Activated naive CD8-positive, alpha-beta T cell (primary cell): Measurements from ENCODE around the gene DTHD1.
A peak's percentile ranks its signal among the peaks of the same experiment; 100 is the strongest.

Experiments
- H3K27ac Mint-ChIP-seq: one replicate; pipeline ENCODE4 v1.8.0; 2021; ENCODE audit warnings: mixed read lengths
- H3K27me3 Mint-ChIP-seq: one replicate; pipeline ENCODE4 v1.8.0; 2021; ENCODE audit warnings: mixed read lengths
- H3K36me3 Mint-ChIP-seq: one replicate; pipeline ENCODE4 v1.8.0; 2021; ENCODE audit warnings: mixed read lengths
- H3K4me1 Mint-ChIP-seq: one replicate; pipeline ENCODE4 v1.8.0; 2021; ENCODE audit warnings: low read depth, mixed read lengths
- H3K4me3 Mint-ChIP-seq: one replicate; pipeline ENCODE4 v1.8.0; 2021; ENCODE audit warnings: mild to moderate bottlenecking, mixed read lengths
- H3K9me3 Mint-ChIP-seq: one replicate; pipeline ENCODE4 v1.8.0; 2021; ENCODE audit warnings: low read depth, mixed read lengths

The DTHD1 gene

DNA sequence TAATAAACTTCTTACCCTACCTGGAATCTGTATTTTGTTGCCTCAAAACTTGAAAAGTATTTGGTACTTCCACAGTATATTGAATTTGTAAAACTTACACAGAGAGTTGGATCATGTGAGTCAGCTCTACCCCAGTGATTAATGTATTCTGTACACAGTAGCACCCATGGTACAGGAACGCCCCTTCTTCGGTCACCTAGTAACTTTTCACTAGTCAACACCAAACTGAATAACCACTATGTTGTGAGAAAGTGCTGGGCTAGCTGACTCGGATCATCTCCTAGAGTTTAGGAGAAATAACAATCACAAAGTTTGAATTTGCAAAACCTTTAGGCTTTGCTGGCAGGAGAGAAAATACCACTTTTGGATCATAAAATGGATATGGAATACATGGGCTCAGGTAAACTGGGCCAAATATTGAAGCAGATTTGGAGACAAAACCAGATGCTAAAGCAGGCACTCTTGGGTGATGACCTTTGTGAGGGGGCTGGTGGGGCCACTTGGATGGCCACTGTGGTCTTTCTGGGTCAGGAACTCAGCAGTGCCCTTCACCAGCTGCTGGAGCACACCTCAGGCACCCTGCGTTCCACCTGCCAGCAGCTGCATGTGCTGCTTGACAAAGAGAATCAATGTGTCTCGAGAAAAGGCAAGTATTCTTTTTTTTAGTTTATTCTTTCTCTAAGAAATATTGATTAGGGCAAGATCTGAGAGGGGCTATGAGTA lies at the start of gene DTHD1:
Gene DTHD1 (plus strand): TSS at position 233 of the 723 bp plus-strand sequence. CDS start 143 bp downstream, at position 376.
- Mint-ChIP-seq H3K27ac (peak within 1 kb of the TSS; percentile 31), H3K4me3 (no peak within 1 kb of the TSS), H3K4me1 (peaks cover 49% of the 10 kb centered on the region), H3K36me3 (peaks cover 3% of the 10 kb centered on the region), H3K9me3 (peaks cover 3% of the 10 kb centered on the region), H3K27me3 (no peaks in the 10 kb centered on the region)

- H3K27me3 Mint-ChIP-seq, result no peaks in the 10 kb centered on the region
- peaks cover 78% of the 10 kb centered on the region for H3K4me1 Mint-ChIP-seq
- H3K4me3 Mint-ChIP-seq, result no peak overlapping the region
- peaks cover 15% of the 10 kb centered on the region for H3K9me3 Mint-ChIP-seq
- peak overlapping the region; percentile 30 for H3K27ac Mint-ChIP-seq
- H3K36me3 Mint-ChIP-seq, result peaks cover 38% of the 10 kb centered on the region
Observed at GRCh38 chr4:36233567-36234266, 47.7 kb upstream of the DTHD1 start.

- peak overlapping the region; percentile 67 for H3K27ac Mint-ChIP-seq
- no peak overlapping the region for H3K4me3 Mint-ChIP-seq
- peaks cover 45% of the 10 kb centered on the region for H3K36me3 Mint-ChIP-seq
- H3K9me3 Mint-ChIP-seq, result peaks cover 15% of the 10 kb centered on the region
- H3K27me3 Mint-ChIP-seq, result no peaks in the 10 kb centered on the region
- peaks cover 75% of the 10 kb centered on the region for H3K4me1 Mint-ChIP-seq
Observed at GRCh38 chr4:36235306-36235705, 46.1 kb upstream of the DTHD1 start.

- H3K36me3 Mint-ChIP-seq, result peaks cover 43% of the 10 kb centered on the region
- H3K4me1 Mint-ChIP-seq, result peaks cover 77% of the 10 kb centered on the region
- H3K27ac Mint-ChIP-seq, result no peak overlapping the region
- peaks cover 15% of the 10 kb centered on the region for H3K9me3 Mint-ChIP-seq
- no peaks in the 10 kb centered on the region for H3K27me3 Mint-ChIP-seq
- no peak overlapping the region for H3K4me3 Mint-ChIP-seq
Observed at GRCh38 chr4:36236159-36236558, 45.3 kb upstream of the DTHD1 start.

DNA sequence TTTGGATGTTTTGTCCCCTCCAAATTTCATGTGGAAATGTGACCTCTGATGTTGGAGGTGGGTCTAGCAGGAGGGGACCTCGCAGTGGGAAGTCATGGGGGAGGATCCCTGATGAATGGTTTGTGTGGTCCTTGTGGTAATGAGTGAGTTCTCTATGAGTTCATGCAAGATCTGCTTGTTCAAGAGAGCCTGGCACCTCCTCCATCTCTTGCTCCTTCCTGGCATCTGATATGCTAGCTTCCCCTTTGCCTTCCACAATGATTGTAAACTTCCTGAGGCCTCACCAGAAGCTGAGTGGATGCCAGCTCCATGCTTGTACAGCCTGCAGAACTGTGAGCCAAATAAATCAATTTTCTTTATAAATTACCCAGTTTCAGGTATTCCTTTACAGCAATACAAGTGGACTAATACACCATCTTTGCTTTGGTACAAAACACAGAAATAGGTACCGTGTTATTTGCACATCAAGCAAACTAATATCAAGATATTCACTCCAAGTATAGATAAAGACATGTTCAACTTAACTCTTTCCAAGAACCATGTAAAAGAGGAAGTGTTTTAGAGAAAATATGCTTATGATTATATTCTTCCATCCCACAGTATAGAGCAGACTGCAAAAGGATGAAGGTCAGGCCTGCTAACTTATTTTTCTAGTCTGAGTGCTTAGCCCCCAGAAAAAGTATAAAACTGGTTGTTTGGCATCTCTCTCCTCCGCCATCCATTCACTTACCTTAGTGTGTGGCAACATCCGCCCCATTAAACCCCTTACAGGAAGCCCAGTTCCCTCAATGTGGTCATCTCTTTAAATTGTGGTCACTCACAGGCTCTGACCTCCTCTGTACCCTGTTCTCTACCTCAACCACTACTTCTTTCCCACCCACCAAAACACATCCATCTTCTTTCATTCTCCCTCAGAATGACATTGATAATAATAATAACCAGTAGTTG lies 43.8 kb upstream of the DTHD1 start:
- Mint-ChIP-seq H3K4me3 (no peak overlapping the region), H3K9me3 (peaks cover 15% of the 10 kb centered on the region), H3K27ac (peak overlapping the region; percentile 29), H3K27me3 (no peaks in the 10 kb centered on the region), H3K36me3 (peaks cover 38% of the 10 kb centered on the region), H3K4me1 (peaks cover 80% of the 10 kb centered on the region)

DNA sequence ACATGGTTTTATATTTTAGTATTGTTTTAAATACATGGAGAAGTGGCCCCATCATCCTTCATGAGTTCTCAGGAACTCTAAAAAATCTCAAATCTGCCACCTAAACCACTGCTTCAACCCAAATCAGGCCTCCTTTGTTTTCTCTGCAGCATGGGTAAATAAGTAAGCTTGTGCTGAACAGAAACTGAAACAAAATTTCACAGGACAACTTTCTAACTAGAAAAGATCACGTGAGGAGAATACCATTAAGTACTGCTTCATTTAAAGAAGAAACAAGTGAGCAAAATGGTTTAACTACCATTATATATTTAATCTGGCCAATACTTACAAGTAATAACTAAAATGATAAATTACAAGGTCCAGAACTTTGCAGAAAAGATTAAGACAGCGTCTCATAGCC lies 39.6 kb upstream of the DTHD1 start:
- Mint-ChIP-seq H3K4me3 (peak overlapping the region; percentile 91), H3K27me3 (no peaks in the 10 kb centered on the region), H3K36me3 (peaks cover 17% of the 10 kb centered on the region), H3K9me3 (peaks cover 6% of the 10 kb centered on the region), H3K4me1 (peaks cover 68% of the 10 kb centered on the region), H3K27ac (peak overlapping the region; percentile 54)

DNA sequence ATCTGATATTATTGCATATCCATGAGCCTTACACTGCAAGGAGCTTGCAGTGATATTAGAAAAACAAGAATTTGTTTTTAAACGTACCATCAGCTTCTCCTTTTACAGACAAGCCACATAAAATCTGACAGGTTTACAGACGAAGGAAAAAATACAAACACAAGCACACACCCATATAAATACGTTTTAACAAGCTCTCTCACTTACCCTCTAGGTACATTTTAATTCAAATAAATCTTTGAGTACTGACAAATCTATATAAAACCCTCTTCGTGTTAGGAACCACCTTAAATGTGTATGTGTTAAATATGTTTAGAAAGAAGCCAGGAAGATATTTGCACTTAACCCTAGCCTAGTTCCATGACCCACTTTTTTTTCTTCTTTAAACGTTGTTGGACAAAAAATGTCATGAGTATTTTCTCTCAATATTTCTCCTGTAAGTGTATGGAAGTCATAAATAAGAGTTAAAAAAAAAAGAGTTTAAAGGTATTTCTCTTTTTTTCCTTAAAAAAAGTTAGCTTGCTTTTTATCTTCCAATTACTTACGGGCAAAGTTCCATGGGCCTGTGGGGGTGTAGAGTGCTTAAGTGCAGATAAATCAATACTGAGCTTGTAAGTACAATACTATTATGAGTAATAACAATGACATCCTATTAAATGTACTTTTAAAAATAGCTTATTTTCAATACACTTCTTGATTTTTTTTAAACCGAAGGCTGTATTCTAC lies 38.6 kb upstream of the DTHD1 start:
- H3K4me3 Mint-ChIP-seq, result peak overlapping the region; percentile 91
- peak overlapping the region; percentile 88 for H3K27ac Mint-ChIP-seq
- H3K9me3 Mint-ChIP-seq, result peaks cover 5% of the 10 kb centered on the region
- H3K4me1 Mint-ChIP-seq, result peaks cover 61% of the 10 kb centered on the region
- no peaks in the 10 kb centered on the region for H3K27me3 Mint-ChIP-seq
- H3K36me3 Mint-ChIP-seq, result peaks cover 16% of the 10 kb centered on the region

DNA sequence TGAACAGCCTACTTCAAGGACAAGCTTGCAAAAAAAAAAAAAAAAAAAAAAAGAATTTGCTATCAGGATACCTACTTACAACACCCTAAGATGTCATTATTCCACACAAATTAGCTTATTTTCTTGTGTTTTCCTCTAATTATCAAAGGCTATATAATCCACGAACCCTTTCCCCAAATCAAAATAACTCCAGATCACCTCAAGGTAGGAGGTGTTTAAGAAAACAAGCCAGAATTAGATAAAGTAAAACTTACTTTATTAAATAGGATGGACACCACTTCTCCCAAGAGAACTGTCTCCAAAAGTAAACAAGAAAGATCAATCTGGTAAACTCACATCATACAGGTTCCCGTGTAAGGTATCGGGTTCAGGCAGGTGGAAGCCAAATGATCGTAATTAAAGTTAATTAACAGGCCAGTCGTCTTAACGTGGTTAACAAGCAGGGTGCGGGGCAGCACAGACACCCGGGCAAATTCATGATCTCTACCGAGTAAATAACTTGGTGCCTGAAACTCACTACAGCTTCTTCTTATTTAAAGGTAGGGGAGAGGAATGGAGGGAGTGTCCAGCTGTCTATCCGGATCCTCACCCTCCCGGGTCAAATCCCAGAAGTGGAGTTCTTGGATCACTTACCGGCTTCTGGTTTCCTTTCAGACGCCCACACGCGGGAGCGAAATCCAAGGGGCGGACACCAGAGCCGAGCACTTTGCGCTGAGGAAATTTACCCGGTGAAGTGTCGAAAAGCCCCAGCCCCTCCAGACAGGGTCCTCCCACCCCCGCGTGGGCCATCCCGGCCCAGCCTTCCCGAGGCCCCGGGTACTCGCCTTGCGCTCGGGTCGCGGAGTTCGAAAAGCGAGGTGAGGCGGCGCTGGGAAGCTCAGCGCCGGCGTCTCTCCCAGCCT lies 37.8 kb upstream of the DTHD1 start:
- H3K27me3 Mint-ChIP-seq, result no peaks in the 10 kb centered on the region
- H3K27ac Mint-ChIP-seq, result peak overlapping the region; percentile 88
- no peaks in the 10 kb centered on the region for H3K9me3 Mint-ChIP-seq
- H3K4me1 Mint-ChIP-seq, result peaks cover 53% of the 10 kb centered on the region
- peak overlapping the region; percentile 91 for H3K4me3 Mint-ChIP-seq
- H3K36me3 Mint-ChIP-seq, result peaks cover 8% of the 10 kb centered on the region

DNA sequence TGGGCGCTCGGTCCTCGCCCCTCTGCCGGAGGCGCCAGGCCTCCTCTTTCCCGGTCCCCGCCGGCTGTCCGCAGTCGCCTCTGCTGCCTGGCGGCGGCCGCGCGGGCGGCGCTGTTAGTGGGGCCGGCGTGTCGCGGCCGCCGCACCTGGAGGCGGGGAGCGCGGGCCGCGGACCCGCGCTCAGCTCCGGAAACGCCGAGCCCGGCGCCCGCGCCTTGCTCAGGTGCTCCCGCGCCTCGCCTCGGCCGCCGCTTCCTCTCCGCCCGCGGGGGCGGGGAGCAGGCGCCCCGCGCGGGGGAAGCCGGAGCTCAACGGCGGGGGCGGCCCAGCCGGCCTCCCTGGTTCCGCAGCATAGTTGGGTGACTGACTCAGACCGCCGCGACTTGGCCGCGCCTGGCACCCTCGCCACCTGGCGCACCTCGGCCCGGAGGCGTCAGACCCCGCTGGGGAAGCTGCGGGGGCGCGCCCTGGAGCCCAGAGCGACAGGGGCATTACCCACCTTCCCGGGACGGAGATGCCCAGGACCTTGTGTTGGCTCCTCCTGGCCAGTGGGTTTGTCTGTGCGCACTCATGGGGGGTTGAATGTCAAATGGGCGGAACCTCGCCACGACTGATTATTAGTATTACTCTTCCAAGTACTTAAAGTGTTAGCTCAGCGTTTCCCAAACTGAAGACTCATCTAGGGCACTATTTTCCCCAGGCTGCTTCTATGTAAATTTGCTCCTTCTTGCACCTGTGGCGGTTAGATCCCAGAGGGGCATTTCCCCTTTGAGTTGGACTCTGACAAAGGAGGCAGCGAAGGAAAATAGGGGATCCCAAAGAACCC lies 36.9 kb upstream of the DTHD1 start, which contains the start of gene ARAP2:
Gene ARAP2 (minus strand): TSS at position 258 of the 826 bp plus-strand sequence. CDS start 15,028 bp downstream, outside the sequence.
- H3K36me3 Mint-ChIP-seq, result peaks cover 1% of the 10 kb centered on the region
- no peaks in the 10 kb centered on the region for H3K9me3 Mint-ChIP-seq
- H3K27me3 Mint-ChIP-seq, result no peaks in the 10 kb centered on the region
- peak within 1 kb of the TSS; percentile 94 for H3K27ac Mint-ChIP-seq
- H3K4me3 Mint-ChIP-seq, result peak within 1 kb of the TSS; percentile 91
- peaks cover 47% of the 10 kb centered on the region for H3K4me1 Mint-ChIP-seq

DNA sequence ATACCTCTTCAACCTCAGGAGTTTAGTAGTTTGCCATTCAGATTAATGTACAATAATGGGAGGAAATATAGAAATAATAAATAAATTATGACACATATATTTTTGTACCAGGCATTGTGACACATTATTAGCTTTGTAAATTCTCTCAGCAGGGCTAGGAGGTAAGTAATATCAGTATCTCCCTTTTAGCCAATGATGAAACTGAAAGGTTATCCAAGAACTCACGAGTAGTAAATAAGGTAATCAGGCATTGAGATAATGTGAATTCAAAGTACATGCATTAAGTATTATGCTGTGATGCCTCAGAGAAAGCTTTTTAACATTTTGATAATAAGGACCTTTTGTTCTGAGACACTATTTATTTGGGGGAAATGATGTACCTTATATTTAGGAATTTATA lies 31.8 kb upstream of the DTHD1 start:
- H3K4me3 Mint-ChIP-seq, result no peak overlapping the region
- no peak overlapping the region for H3K27ac Mint-ChIP-seq
- no peaks in the 10 kb centered on the region for H3K36me3 Mint-ChIP-seq
- no peaks in the 10 kb centered on the region for H3K9me3 Mint-ChIP-seq
- no peaks in the 10 kb centered on the region for H3K27me3 Mint-ChIP-seq
- H3K4me1 Mint-ChIP-seq, result peaks cover 30% of the 10 kb centered on the region

DNA sequence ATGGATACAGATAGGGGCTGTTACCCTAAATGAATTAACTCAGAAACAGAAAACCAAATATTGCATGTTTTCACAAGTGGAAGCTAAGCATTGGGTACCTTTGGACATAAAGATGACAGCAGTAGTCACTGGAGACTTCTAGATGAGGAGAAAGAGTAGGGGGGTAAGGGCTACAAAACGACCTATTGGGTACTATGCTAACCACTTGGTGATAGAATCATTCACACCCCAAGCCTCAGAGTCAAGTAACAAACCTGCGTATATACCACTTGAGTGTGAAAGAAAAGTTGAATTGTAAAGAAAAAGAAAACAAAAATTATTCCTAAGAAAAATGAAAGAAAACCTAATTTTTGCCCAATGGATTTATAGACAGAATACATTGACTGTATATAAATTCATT lies 29.4 kb upstream of the DTHD1 start:
- H3K36me3 Mint-ChIP-seq, result no peaks in the 10 kb centered on the region
- no peaks in the 10 kb centered on the region for H3K27me3 Mint-ChIP-seq
- no peaks in the 10 kb centered on the region for H3K9me3 Mint-ChIP-seq
- H3K4me1 Mint-ChIP-seq, result peaks cover 40% of the 10 kb centered on the region
- peak overlapping the region; percentile 2 for H3K27ac Mint-ChIP-seq
- H3K4me3 Mint-ChIP-seq, result no peak overlapping the region

DNA sequence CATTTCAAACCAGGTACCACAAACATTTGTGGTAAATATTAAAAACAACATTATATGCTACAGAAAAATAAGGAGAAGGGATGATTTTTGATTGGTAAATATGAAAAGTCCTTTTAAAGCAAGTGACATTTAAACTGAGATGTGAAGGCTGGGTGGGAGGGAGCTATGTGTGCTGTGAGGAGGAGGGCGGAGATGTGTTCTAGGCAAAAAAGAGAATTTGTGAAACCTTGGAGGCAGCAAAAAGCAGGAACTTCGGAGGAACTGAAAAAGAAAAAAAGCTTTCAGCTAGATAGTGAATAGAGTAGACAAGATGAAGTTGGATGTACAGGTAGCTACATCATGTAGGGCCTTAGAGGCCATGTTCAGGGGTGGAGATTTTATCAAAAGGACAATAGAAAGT lies 27.0 kb upstream of the DTHD1 start:
- Mint-ChIP-seq H3K9me3 (no peaks in the 10 kb centered on the region), H3K4me1 (peaks cover 40% of the 10 kb centered on the region), H3K27me3 (no peaks in the 10 kb centered on the region), H3K36me3 (no peaks in the 10 kb centered on the region), H3K4me3 (peak overlapping the region; percentile 14), H3K27ac (peak overlapping the region; percentile 86)

GRCh38 chr4:36255577-36255976 lies 25.8 kb upstream of the DTHD1 start:
- peak overlapping the region; percentile 95 for H3K27ac Mint-ChIP-seq
- peaks cover 40% of the 10 kb centered on the region for H3K4me1 Mint-ChIP-seq
- H3K36me3 Mint-ChIP-seq, result no peaks in the 10 kb centered on the region
- no peaks in the 10 kb centered on the region for H3K9me3 Mint-ChIP-seq
- peak overlapping the region; percentile 73 for H3K4me3 Mint-ChIP-seq
- H3K27me3 Mint-ChIP-seq, result no peaks in the 10 kb centered on the region
